ENCODE measurements around the gene CNBP.

DNA sequence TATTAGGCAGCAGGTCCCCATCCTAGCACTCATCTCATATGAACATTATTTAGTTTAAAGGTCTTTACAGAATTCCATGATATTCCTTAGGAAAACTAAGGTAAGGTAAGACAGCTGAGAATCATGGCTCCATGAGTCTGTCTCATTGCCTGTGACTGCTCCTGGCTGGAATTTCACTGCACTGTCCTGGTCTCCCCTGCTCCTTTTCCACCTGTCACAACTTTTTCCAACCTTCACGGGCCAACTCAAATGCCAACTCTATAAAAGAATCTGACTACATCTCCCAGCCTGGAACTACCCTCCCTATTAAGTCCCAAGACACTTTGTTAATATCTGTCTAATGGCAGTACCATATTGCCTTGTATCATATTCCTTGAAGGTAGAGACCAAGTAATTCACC is 7.6 kb downstream of the CNBP start:
- no peak for TF ChIP-seq YY1 (IDR thresholded peaks at IDR 0.05; ENCODE audit: low read depth, low read length)
- no peak for TF ChIP-seq SRF (IDR thresholded peaks at IDR 0.05; ENCODE audit: low read depth in 2 of 2, low read length in 2 of 2)
- no peak for TF ChIP-seq CTCF (IDR thresholded peaks at IDR 0.05 in 2 of 3, conservative IDR thresholded peaks at IDR 0.05 in 1 of 3; ENCODE audit: control insufficient read depth in 2 of 3, extremely low read depth in 1 of 3, insufficient read depth in 1 of 3, low read depth in 3 of 3, low read length in 3 of 3)
- TF ChIP-seq IKZF1 (conservative IDR thresholded peaks at IDR 0.05), result no peak
- TF ChIP-seq MTA2 (IDR thresholded peaks at IDR 0.05; ENCODE audit: low read depth), result no peak
- no peak for TF ChIP-seq DPF2 (IDR thresholded peaks at IDR 0.05)
- no peak for TF ChIP-seq BHLHE40 (IDR thresholded peaks at IDR 0.05; ENCODE audit: borderline replicate concordance in 1 of 2, low read depth in 2 of 2, low read length in 1 of 2)
- no peak for TF ChIP-seq POLR2A (IDR thresholded peaks at IDR 0.05; ENCODE audit: low read depth, low read length)
- no peak for TF ChIP-seq ESRRA (IDR thresholded peaks at IDR 0.05; ENCODE audit: low read length)
- TF ChIP-seq USF1 (IDR thresholded peaks at IDR 0.05; ENCODE audit: borderline replicate concordance, extremely low read length, insufficient read depth, low read depth, low read length), result no peak
- TF ChIP-seq, protein P1, sequence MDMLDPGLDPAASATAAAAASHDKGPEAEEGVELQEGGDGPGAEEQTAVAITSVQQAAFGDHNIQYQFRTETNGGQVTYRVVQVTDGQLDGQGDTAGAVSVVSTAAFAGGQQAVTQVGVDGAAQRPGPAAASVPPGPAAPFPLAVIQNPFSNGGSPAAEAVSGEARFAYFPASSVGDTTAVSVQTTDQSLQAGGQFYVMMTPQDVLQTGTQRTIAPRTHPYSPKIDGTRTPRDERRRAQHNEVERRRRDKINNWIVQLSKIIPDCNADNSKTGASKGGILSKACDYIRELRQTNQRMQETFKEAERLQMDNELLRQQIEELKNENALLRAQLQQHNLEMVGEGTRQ (IDR thresholded peaks at IDR 0.05; ENCODE audit: borderline replicate concordance, low read depth, low read length), result no peak
- no peak for TF ChIP-seq CREB1 (IDR thresholded peaks at IDR 0.05; ENCODE audit: low read depth)
- no peak for TF ChIP-seq HDAC2 (IDR thresholded peaks at IDR 0.05)

All from GM12878 (cell line).